Liver (tissue), 9 donors: ENCODE results near the gene EXOC2. TPM values are rescaled to one million over a fixed set of nuclear protein-coding genes. Genes with fewer than 3 reads are reported as not detected.

Experiments
- DNase-seq: peaks from one replicate; pipeline ENCODE4 v3.0.0-alpha.2; 2017; ENCODE audit warnings: low spot score
- H3K27ac ChIP-seq, 2 donors: one replicate each; pipeline ENCODE4 v1.7.0; 2013; ENCODE audit warnings: inconsistent platforms in 2 of 2, low read length in 2 of 2, control low read depth in 1 of 2, low read depth in 1 of 2, mild to moderate bottlenecking in 1 of 2
- H3K27me3 ChIP-seq, 4 donors: one replicate each; pipeline versions ENCODE4 v1.6.1 to v1.7.0; 2013; ENCODE audit warnings: low read length in 3 of 4, inconsistent platforms in 1 of 4, mild to moderate bottlenecking in 1 of 4, moderate library complexity in 1 of 4; ENCODE audit not compliant: control insufficient read depth in 4 of 4, insufficient read depth in 4 of 4
- H3K36me3 ChIP-seq, 4 donors: one replicate each; pipeline versions ENCODE4 v1.6.1 to v1.7.0; 2013; ENCODE audit warnings: low read length in 3 of 4, mild to moderate bottlenecking in 3 of 4, low read depth in 1 of 4, moderate library complexity in 1 of 4; ENCODE audit not compliant: control insufficient read depth in 4 of 4, insufficient read depth in 3 of 4
- H3K4me1 ChIP-seq, 4 donors: one replicate each; pipeline versions ENCODE4 v1.6.1 to v1.7.0; 2013; ENCODE audit warnings: low read length in 3 of 4, mild to moderate bottlenecking in 3 of 4, moderate library complexity in 1 of 4; ENCODE audit not compliant: control insufficient read depth in 4 of 4, insufficient read depth in 4 of 4
- H3K4me3 ChIP-seq, 3 donors: one replicate each; pipeline versions ENCODE4 v1.6.1 to v1.7.0; 2013; ENCODE audit warnings: low read length in 3 of 3, control low read depth in 1 of 3, low read depth in 1 of 3, mild to moderate bottlenecking in 1 of 3
- H3K9ac ChIP-seq, 2 donors: one replicate each; pipeline ENCODE4 v1.7.0; 2013; ENCODE audit warnings: low read length in 2 of 2, mild to moderate bottlenecking in 2 of 2, moderate library complexity in 2 of 2, control low read depth in 1 of 2, low read depth in 1 of 2
- H3K9me3 ChIP-seq, 4 donors: one replicate each; pipeline versions ENCODE4 v1.6.1 to v1.7.0; 2013; ENCODE audit warnings: low read length in 3 of 4; ENCODE audit not compliant: control insufficient read depth in 4 of 4
- EGR1 ChIP-seq, 2 donors: IDR thresholded peaks; 2 replicates each; pipeline ENCODE4 v1.6.1; 2016 to 2018; ENCODE audit warnings: antibody characterized with exemption in 2 of 2, low read depth in 2 of 2
- FOXA1 ChIP-seq: IDR thresholded peaks from 2 replicates; pipeline ENCODE4 v1.6.1; 2016; ENCODE audit warnings: antibody characterized with exemption
- FOXA2 ChIP-seq: IDR thresholded peaks from 2 replicates; pipeline ENCODE4 v1.6.1; 2016; ENCODE audit warnings: antibody characterized with exemption
- GABPA ChIP-seq, 2 donors: IDR thresholded peaks in 1 of 2; conservative IDR thresholded peaks in 1 of 2; 2 replicates each; pipeline ENCODE4 v1.6.1; 2016; ENCODE audit warnings: antibody characterized with exemption in 2 of 2, mild to moderate bottlenecking in 1 of 2, moderate library complexity in 1 of 2
- HNF4A ChIP-seq, 2 donors: conservative IDR thresholded peaks; 2 replicates each; pipeline ENCODE4 v1.6.1; 2016; ENCODE audit warnings: antibody characterized with exemption in 2 of 2, mild to moderate bottlenecking in 2 of 2
- HNF4G ChIP-seq: IDR thresholded peaks from 2 replicates; pipeline ENCODE4 v1.6.1; 2016; ENCODE audit warnings: antibody characterized with exemption
- JUND ChIP-seq, 2 donors: IDR thresholded peaks; 2 replicates each; pipeline ENCODE4 v1.6.1; 2016; ENCODE audit warnings: antibody characterized with exemption in 2 of 2
- NR2F2 ChIP-seq: IDR thresholded peaks from 2 replicates; pipeline ENCODE4 v1.6.1; 2016; ENCODE audit warnings: antibody characterized with exemption
- RAD21 ChIP-seq, 2 donors: IDR thresholded peaks; 2 replicates each; pipeline ENCODE4 v1.6.1; 2016; ENCODE audit warnings: antibody characterized with exemption in 2 of 2, mild to moderate bottlenecking in 2 of 2
- RXRA ChIP-seq, 2 donors: IDR thresholded peaks; 2 replicates each; pipeline ENCODE4 v1.6.1; 2017 to 2018; ENCODE audit warnings: antibody characterized with exemption in 2 of 2, mild to moderate bottlenecking in 1 of 2
- SP1 ChIP-seq: IDR thresholded peaks from 2 replicates; pipeline ENCODE4 v1.6.1; 2018; ENCODE audit warnings: antibody characterized with exemption, mild to moderate bottlenecking
- TAF1 ChIP-seq: conservative IDR thresholded peaks from 2 replicates; pipeline ENCODE4 v1.6.1; 2016; ENCODE audit warnings: antibody characterized with exemption, mild to moderate bottlenecking
- YY1 ChIP-seq: IDR thresholded peaks from 2 replicates; pipeline ENCODE4 v1.6.1; 2016; ENCODE audit warnings: antibody characterized with exemption, mild to moderate bottlenecking
- ZBTB33 ChIP-seq: IDR thresholded peaks from 2 replicates; pipeline ENCODE4 v1.6.1; 2016; ENCODE audit warnings: antibody characterized with exemption
- WGBS: extraction: QIAGEN DNeasy Blood & Tissue Kit; methylation state at CpG from one replicate; pipeline ENCODE4 v1.1.7; 2013; 5-methylcytosine and 5-hydroxymethylcytosine counted together
- polyA plus RNA-seq, 2 donors: library from polyadenylated mRNA; stranded (reverse) in 1 of 2; unstranded in 1 of 2; fragments of 200-250 nt in 1 of 2; fragments of >200 nt in 1 of 2; fragmentation: Nextera tagmentation in 1 of 2; extraction: Ambion mirVana in 1 of 2; gene quantifications; one replicate each; pipeline versions ENCODE4 v1.2.1 to v1.2.3, GENCODE V29; 2013 to 2015
- total RNA-seq, 2 donors: library from RNA; depleted of rRNA; stranded (reverse); fragments of >200 nt; gene quantifications; one replicate each; pipeline ENCODE4 v1.2.3, GENCODE V29; 2014
- TF ChIP-seq, protein P1 (sequence below): IDR thresholded peaks from 2 replicates; pipeline ENCODE4 v1.6.1; 2016; ENCODE audit warnings: antibody characterized with exemption
- TF ChIP-seq, protein P2 (sequence below): fragments of 150-350 bp; IDR thresholded peaks from 2 replicates; pipeline ENCODE4 v1.5.1; 2017; ENCODE audit warnings: improper control_type of control experiment, low read depth, low read length; ENCODE audit not compliant: missing input control
- TF ChIP-seq, protein P3 (sequence below): IDR thresholded peaks from 2 replicates; pipeline ENCODE4 v1.6.1; 2016; ENCODE audit warnings: antibody characterized with exemption, mild to moderate bottlenecking
- TF ChIP-seq, protein P4 (sequence below): IDR thresholded peaks from 2 replicates; pipeline ENCODE4 v1.6.1; 2016; ENCODE audit warnings: antibody characterized with exemption
- donor health status: healthy.
- donor health status: healthy.
- donor health status: healthy.
- donor health status: healthy.
- donor health status: healthy.

The EXOC2 gene
- total and polyA plus RNA-seq, 4 donors: 6.7 to 15.3 (median 9.2) TPM

GRCh38 chr6:589090-589489, 103.8 kb downstream of the EXOC2 start:
- peaks cover 0 to 6% (median 4%) of the 10 kb centered on the region in 4 donors for H3K36me3 ChIP-seq

DNA sequence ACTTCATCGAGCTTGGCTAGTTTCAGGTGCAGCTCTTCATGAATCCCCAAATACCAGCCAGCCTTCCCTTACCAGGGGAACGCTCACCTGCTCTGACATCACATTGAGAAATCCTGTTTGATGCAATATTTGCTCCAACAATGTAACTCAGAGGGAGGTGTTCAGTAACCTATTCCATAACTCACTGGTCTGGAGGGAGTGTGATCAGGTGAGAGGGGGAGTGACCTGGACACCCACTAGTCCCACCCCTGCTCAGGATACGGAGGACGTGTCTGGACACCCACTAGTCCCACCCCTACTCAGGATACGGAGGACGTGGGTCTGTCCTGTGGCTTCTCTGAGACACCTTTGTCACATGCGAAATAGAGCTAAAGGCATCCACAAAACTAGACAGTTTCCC, 106.4 kb downstream of the EXOC2 start:
- Histone ChIP-seq H3K9ac (no peak overlapping the region), H3K4me1 (peaks cover 0 to 4% (median 0%) of the 10 kb centered on the region in 4 donors), H3K9me3 (no peaks in the 10 kb centered on the region), H3K27me3 (no peaks in the 10 kb centered on the region), H3K4me3 (no peak overlapping the region), H3K27ac (no peak overlapping the region), H3K36me3 (peaks cover 0 to 3% (median 0%) of the 10 kb centered on the region in 4 donors)
- TF ChIP-seq, protein P1, sequence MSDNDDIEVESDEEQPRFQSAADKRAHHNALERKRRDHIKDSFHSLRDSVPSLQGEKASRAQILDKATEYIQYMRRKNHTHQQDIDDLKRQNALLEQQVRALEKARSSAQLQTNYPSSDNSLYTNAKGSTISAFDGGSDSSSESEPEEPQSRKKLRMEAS: no peak
- TF ChIP-seq, protein P2, sequence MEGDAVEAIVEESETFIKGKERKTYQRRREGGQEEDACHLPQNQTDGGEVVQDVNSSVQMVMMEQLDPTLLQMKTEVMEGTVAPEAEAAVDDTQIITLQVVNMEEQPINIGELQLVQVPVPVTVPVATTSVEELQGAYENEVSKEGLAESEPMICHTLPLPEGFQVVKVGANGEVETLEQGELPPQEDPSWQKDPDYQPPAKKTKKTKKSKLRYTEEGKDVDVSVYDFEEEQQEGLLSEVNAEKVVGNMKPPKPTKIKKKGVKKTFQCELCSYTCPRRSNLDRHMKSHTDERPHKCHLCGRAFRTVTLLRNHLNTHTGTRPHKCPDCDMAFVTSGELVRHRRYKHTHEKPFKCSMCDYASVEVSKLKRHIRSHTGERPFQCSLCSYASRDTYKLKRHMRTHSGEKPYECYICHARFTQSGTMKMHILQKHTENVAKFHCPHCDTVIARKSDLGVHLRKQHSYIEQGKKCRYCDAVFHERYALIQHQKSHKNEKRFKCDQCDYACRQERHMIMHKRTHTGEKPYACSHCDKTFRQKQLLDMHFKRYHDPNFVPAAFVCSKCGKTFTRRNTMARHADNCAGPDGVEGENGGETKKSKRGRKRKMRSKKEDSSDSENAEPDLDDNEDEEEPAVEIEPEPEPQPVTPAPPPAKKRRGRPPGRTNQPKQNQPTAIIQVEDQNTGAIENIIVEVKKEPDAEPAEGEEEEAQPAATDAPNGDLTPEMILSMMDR: no peak
- TF ChIP-seq TAF1: no peak
- TF ChIP-seq ZBTB33: no peak
- TF ChIP-seq GABPA (IDR thresholded peaks at IDR 0.05 in 1 of 2, conservative IDR thresholded peaks at IDR 0.05 in 1 of 2): no peak
- TF ChIP-seq HNF4G: no peak
- no peak for TF ChIP-seq YY1
- TF ChIP-seq SP1: peak; percentile 50
- TF ChIP-seq, protein P3, sequence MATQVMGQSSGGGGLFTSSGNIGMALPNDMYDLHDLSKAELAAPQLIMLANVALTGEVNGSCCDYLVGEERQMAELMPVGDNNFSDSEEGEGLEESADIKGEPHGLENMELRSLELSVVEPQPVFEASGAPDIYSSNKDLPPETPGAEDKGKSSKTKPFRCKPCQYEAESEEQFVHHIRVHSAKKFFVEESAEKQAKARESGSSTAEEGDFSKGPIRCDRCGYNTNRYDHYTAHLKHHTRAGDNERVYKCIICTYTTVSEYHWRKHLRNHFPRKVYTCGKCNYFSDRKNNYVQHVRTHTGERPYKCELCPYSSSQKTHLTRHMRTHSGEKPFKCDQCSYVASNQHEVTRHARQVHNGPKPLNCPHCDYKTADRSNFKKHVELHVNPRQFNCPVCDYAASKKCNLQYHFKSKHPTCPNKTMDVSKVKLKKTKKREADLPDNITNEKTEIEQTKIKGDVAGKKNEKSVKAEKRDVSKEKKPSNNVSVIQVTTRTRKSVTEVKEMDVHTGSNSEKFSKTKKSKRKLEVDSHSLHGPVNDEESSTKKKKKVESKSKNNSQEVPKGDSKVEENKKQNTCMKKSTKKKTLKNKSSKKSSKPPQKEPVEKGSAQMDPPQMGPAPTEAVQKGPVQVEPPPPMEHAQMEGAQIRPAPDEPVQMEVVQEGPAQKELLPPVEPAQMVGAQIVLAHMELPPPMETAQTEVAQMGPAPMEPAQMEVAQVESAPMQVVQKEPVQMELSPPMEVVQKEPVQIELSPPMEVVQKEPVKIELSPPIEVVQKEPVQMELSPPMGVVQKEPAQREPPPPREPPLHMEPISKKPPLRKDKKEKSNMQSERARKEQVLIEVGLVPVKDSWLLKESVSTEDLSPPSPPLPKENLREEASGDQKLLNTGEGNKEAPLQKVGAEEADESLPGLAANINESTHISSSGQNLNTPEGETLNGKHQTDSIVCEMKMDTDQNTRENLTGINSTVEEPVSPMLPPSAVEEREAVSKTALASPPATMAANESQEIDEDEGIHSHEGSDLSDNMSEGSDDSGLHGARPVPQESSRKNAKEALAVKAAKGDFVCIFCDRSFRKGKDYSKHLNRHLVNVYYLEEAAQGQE: no peak
- peak in 1 of 2 donors; percentile 19 for TF ChIP-seq JUND (IDR thresholded peaks at IDR 0.05)
- no peak for TF ChIP-seq RAD21 (IDR thresholded peaks at IDR 0.05)
- TF ChIP-seq, protein P4, sequence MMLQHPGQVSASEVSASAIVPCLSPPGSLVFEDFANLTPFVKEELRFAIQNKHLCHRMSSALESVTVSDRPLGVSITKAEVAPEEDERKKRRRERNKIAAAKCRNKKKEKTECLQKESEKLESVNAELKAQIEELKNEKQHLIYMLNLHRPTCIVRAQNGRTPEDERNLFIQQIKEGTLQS: peak; percentile 24
- no peak for TF ChIP-seq FOXA1
- TF ChIP-seq FOXA2: no peak
- TF ChIP-seq EGR1 (IDR thresholded peaks at IDR 0.05; ENCODE audit: low read depth in 2 of 2): no peak
- no peak for TF ChIP-seq NR2F2
- TF ChIP-seq RXRA (IDR thresholded peaks at IDR 0.05): peak; percentile 52 to 67
- no peak for TF ChIP-seq HNF4A (conservative IDR thresholded peaks at IDR 0.05)
- WGBS: 51% methylated on average over 7 of the region's 7 CpGs
- DNase-seq: no peak

More at GRCh38 chr6:589090-589489, 103.8 kb downstream of the EXOC2 start:
- no peaks in the 10 kb centered on the region for H3K9me3 ChIP-seq
- no peak overlapping the region for H3K9ac ChIP-seq
- H3K27ac ChIP-seq: no peak overlapping the region
- no peak overlapping the region for H3K4me3 ChIP-seq
- WGBS: 98% methylated on average over 22 of the region's 22 CpGs
- peaks cover 0 to 4% (median 0%) of the 10 kb centered on the region in 4 donors for H3K4me1 ChIP-seq
- no peak for DNase-seq
- TF ChIP-seq NR2F2 (no peak), FOXA1 (no peak), ZBTB33 (no peak), TAF1 (no peak), EGR1 (IDR thresholded peaks at IDR 0.05; ENCODE audit: low read depth in 2 of 2) (no peak), HNF4A (conservative IDR thresholded peaks at IDR 0.05) (no peak), YY1 (no peak)
- no peaks in the 10 kb centered on the region for H3K27me3 ChIP-seq
